ENCODE data around the gene CADM2. TPM values are rescaled to one million over a fixed set of nuclear protein-coding genes. Genes with fewer than 3 reads are reported as not detected.
"Not testable (repeated sequence)": the region's sequence is repeated elsewhere in the genome, so short reads cannot be mapped to it uniquely, and the experiment has no call there.

The CADM2 gene
- total and polyA plus RNA-seq, 2 experiments from 2014 or later: 0.15 to 0.40 TPM

GRCh38 chr3:85960793-85961192 lies 1002.0 kb downstream of the CADM2 start:
- no peak for DNase-seq (ENCODE audit: low read depth in 1 of 2, low spot score in 1 of 2)
- H3K4me1 ChIP-seq (ENCODE audit: low read depth): no peaks in the 10 kb centered on the region
- TF ChIP-seq, protein P1, sequence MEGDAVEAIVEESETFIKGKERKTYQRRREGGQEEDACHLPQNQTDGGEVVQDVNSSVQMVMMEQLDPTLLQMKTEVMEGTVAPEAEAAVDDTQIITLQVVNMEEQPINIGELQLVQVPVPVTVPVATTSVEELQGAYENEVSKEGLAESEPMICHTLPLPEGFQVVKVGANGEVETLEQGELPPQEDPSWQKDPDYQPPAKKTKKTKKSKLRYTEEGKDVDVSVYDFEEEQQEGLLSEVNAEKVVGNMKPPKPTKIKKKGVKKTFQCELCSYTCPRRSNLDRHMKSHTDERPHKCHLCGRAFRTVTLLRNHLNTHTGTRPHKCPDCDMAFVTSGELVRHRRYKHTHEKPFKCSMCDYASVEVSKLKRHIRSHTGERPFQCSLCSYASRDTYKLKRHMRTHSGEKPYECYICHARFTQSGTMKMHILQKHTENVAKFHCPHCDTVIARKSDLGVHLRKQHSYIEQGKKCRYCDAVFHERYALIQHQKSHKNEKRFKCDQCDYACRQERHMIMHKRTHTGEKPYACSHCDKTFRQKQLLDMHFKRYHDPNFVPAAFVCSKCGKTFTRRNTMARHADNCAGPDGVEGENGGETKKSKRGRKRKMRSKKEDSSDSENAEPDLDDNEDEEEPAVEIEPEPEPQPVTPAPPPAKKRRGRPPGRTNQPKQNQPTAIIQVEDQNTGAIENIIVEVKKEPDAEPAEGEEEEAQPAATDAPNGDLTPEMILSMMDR (IDR thresholded peaks at IDR 0.05; ENCODE audit: low read depth, low read length): no peak

DNA sequence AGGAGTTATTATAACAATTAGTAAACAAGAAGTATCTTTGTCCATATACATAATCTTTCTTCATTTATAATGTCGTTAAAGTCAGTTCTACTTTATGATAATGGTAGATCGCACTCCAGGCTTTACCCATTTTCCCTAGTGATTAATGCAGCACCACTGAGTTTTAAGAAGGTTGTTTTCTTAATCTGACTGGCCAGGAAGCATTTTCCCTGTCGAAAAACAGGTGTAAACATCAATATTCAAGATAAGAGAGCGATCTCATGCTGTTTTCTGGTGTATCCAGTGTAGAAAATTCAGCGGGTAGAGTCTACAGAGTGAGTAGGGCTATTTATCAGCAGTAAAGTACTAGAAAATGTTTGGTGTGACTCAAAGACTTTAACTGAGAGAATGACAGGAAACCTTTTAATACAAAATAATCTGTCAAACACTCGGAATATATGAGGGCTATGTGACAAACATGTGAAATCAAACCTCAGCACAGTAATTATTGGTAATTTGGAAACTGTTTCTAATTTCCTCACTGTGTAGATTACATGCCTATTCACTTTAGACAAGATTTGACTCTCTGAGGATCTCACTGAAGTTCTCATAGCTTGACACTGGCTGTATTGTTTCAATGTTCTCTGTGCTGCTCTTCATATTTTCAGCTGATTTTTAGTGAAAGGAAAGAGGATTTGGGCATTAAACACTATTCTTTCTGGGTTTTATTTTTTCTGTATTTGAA lies 1019.0 kb downstream of the CADM2 start:
- TF ChIP-seq, protein P1 (IDR thresholded peaks at IDR 0.05; ENCODE audit: low read depth, low read length): no peak
- no peak for DNase-seq (ENCODE audit: low read depth in 1 of 2, low spot score in 1 of 2)
- Histone ChIP-seq H3K9me3 (ENCODE audit: low read depth) (no peaks in the 10 kb centered on the region), H3K36me3 (no peaks in the 10 kb centered on the region), H3K27ac (no peak overlapping the region), H3K27me3 (no peaks in the 10 kb centered on the region), H3K4me1 (ENCODE audit: low read depth) (no peaks in the 10 kb centered on the region), H3K4me3 (no peak overlapping the region)

More at GRCh38 chr3:85960793-85961192, 1002.0 kb downstream of the CADM2 start:
- Histone ChIP-seq H3K9me3 (ENCODE audit: low read depth) (no peaks in the 10 kb centered on the region), H3K36me3 (no peaks in the 10 kb centered on the region), H3K27me3 (no peaks in the 10 kb centered on the region), H3K4me3 (no peak overlapping the region), H3K27ac (no peak overlapping the region)

GRCh38 chr3:85979034-85979433 lies 1020.2 kb downstream of the CADM2 start:
- no peaks in the 10 kb centered on the region for H3K36me3 ChIP-seq
- TF ChIP-seq, protein P1 (IDR thresholded peaks at IDR 0.05; ENCODE audit: low read depth, low read length): no peak
- H3K4me1 ChIP-seq (ENCODE audit: low read depth): no peaks in the 10 kb centered on the region
- no peak for DNase-seq (ENCODE audit: low read depth in 1 of 2, low spot score in 1 of 2)
- no peaks in the 10 kb centered on the region for H3K9me3 ChIP-seq (ENCODE audit: low read depth)
- H3K27ac ChIP-seq: no peak overlapping the region
- no peaks in the 10 kb centered on the region for H3K27me3 ChIP-seq
- H3K4me3 ChIP-seq: no peak overlapping the region

DNA sequence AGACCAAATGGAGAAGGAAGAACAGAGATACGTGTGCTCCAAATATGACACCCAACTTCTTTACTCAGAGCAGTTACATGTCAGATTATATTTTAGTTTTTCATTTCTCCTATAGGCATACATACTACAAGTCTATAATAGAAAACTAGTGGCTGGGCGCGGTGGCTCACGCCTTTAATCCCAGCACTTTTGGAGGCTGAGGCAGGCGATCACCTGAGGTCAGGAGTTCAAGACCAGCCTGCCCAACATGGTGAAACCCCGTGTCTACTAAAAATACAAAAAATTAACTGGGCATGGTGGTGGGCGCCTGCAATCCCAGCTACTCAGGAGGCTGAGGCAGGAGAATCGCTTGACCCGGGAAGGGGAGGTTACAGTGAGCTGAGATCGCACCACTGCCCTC lies 1030.8 kb downstream of the CADM2 start:
- not testable (repeated sequence) for DNase-seq (ENCODE audit: low read depth in 1 of 2, low spot score in 1 of 2); H3K27ac ChIP-seq; H3K4me1 ChIP-seq (ENCODE audit: low read depth); H3K36me3 ChIP-seq; H3K9me3 ChIP-seq (ENCODE audit: low read depth); H3K27me3 ChIP-seq; H3K4me3 ChIP-seq

DNA sequence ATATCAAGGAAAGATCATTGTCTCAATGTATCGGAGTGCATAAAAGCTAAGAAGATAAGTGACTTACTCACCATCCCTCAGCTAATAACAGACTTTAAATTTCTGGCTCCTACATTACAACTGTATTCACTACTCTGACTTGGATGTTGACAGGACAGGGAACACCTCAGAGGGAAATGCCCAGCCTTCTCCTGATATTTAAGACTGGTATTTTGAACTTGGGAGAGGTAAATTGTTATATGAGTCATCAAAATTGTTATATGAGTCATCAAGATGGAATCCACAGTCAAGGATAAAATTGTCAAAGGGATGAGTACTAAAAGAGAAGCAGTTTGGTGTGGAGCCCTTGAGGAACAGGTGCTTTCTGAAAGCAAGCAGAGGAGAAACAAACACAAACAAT lies 1070.8 kb downstream of the CADM2 start:
- TF ChIP-seq, protein P1 (IDR thresholded peaks at IDR 0.05; ENCODE audit: low read depth, low read length): no peak

GRCh38 chr3:86037916-86038315 lies 1079.1 kb downstream of the CADM2 start:
- Histone ChIP-seq H3K9me3 (ENCODE audit: low read depth) (no peaks in the 10 kb centered on the region), H3K4me3 (no peak overlapping the region), H3K36me3 (no peaks in the 10 kb centered on the region), H3K27me3 (no peaks in the 10 kb centered on the region), H3K4me1 (ENCODE audit: low read depth) (no peaks in the 10 kb centered on the region), H3K27ac (no peak overlapping the region)
- TF ChIP-seq, protein P1 (IDR thresholded peaks at IDR 0.05; ENCODE audit: low read depth, low read length): no peak
- no peak for DNase-seq (ENCODE audit: low read depth in 1 of 2, low spot score in 1 of 2)

More for the DNA sequence above, 1070.8 kb downstream of the CADM2 start:
- H3K9me3 ChIP-seq (ENCODE audit: low read depth): no peaks in the 10 kb centered on the region
- no peaks in the 10 kb centered on the region for H3K4me1 ChIP-seq (ENCODE audit: low read depth)
- no peak overlapping the region for H3K27ac ChIP-seq
- no peak for DNase-seq (ENCODE audit: low read depth in 1 of 2, low spot score in 1 of 2)
- H3K4me3 ChIP-seq: no peak overlapping the region
- no peaks in the 10 kb centered on the region for H3K27me3 ChIP-seq
- H3K36me3 ChIP-seq: no peaks in the 10 kb centered on the region
